HCT116 (cell line): ENCODE measurements around the gene SIRPB2. TPM values are rescaled to one million over a fixed set of nuclear protein-coding genes. Genes with fewer than 3 reads are reported as not detected.

Source experiments
- ATAC-seq: fragments of 200-7000 bp; cut with Tn5 transposase; 2 replicates; pipeline ENCODE4 v1.9.1; 2020; ENCODE audit warnings: mild to moderate bottlenecking, moderate library complexity
- BruUV-seq: library from RNA; stranded (reverse); fragments of 400-500 nt; replicated peaks from 2 replicates; lab custom pipeline; 2021; lab: Mats Ljungman, UMichigan
- CTCF ChIA-PET: fragments of 300-600 bp; sonication (Branson Sonifier 250); formaldehyde crosslinking; loops from one replicate; lab custom pipeline; 2021; ENCODE audit warnings: antibody characterized with exemption; lab: Charles Lee
- POLR2A ChIA-PET: fragments of 300-600, 350-600 bp; sonication (Branson Sonifier 250); formaldehyde crosslinking; loops from one replicate; lab custom pipeline; 2021; ENCODE audit warnings: antibody characterized with exemption; lab: Charles Lee
- RAD21 ChIA-PET, 2 experiments: fragments of 300-600 bp; sonication (Branson Sonifier 250); formaldehyde crosslinking; loops; one replicate each; lab custom pipeline; 2023; ENCODE audit warnings: low total read pairs in 2 of 2; ENCODE audit not compliant: uncharacterized antibody in 2 of 2, unreplicated experiment in 2 of 2, low non-redundant PET in 1 of 2; lab: Charles Lee
- DNase-seq: peaks from one replicate; pipeline ENCODE4 v3.0.0-alpha.2; 2010; ENCODE audit warnings: low read depth, low spot score
- H2AFZ ChIP-seq: fragments of 200-600 bp; shearing (Covaris generic), sonication (generic); 2 replicates; pipeline ENCODE4 v1.6.1; 2017; ENCODE audit warnings: low read depth, mixed run types, mixed read lengths, antibody characterized with exemption, low read length; ENCODE audit not compliant: poor library complexity, severe bottlenecking
- H3K27ac ChIP-seq: 2 replicates; pipeline ENCODE4 v1.5.1; 2012; ENCODE audit warnings: low read depth, low read length
- H3K27me3 ChIP-seq: fragments of 200-600 bp; sonication (generic); 2 replicates; pipeline ENCODE4 v1.6.1; 2016; ENCODE audit warnings: mixed run types, low read length, mixed read lengths; ENCODE audit not compliant: insufficient read depth
- H3K36me3 ChIP-seq, 2 experiments: fragments of 200-500 bp in 1 of 2; fragments of 200-600 bp in 1 of 2; sonication (Bioruptor generic) in 1 of 2; sonication (generic) in 1 of 2; 2 replicates each; pipeline versions ENCODE4 v1.5.1 to v1.6.1; 2014 to 2016; ENCODE audit warnings: low read length in 2 of 2, inconsistent platforms in 1 of 2, mixed read lengths in 1 of 2, mixed run types in 1 of 2; ENCODE audit not compliant: insufficient read depth in 2 of 2, control insufficient read depth in 1 of 2
- H3K4me1 ChIP-seq, 2 experiments: fragments of 200-600 bp in 1 of 2; sonication (generic) in 1 of 2; 2 replicates each; pipeline versions ENCODE4 v1.5.1 to v1.6.1; 2012 to 2017; ENCODE audit warnings: low read length in 2 of 2, inconsistent platforms in 1 of 2, mild to moderate bottlenecking in 1 of 2, mixed read lengths in 1 of 2, mixed run types in 1 of 2, moderate library complexity in 1 of 2; ENCODE audit not compliant: insufficient read depth in 2 of 2, control insufficient read depth in 1 of 2
- H3K4me2 ChIP-seq: fragments of 200-600 bp; sonication (generic); 2 replicates; pipeline ENCODE4 v1.6.1; 2017; ENCODE audit warnings: mixed run types, low read length, mixed read lengths
- H3K4me3 ChIP-seq, 2 experiments: fragments of 200-600 bp in 1 of 2; sonication (generic) in 1 of 2; replicated peaks in 1 of 2; 2 replicates each; pipeline ENCODE4 v1.5.1; 2011 to 2016; ENCODE audit warnings: low read length in 2 of 2, control low read depth in 1 of 2, low read depth in 1 of 2, mild to moderate bottlenecking in 1 of 2, mixed read lengths in 1 of 2, mixed run types in 1 of 2
- H3K79me2 ChIP-seq: fragments of 200-600 bp; sonication (generic); 2 replicates; pipeline ENCODE4 v1.6.1; 2017; ENCODE audit warnings: mild to moderate bottlenecking, mixed run types, low read length, moderate library complexity, mixed read lengths; ENCODE audit not compliant: insufficient read depth
- H3K9ac ChIP-seq: fragments of 200-600 bp; sonication (generic); 2 replicates; pipeline ENCODE4 v1.6.1; 2016; ENCODE audit warnings: low read length, mixed read lengths
- H3K9me2 ChIP-seq: fragments of 200-600 bp; sonication (generic), shearing (Covaris generic); 2 replicates; pipeline ENCODE4 v1.6.1; 2017; ENCODE audit warnings: mixed run types, mild to moderate bottlenecking, moderate library complexity; ENCODE audit not compliant: insufficient read depth
- H3K9me3 ChIP-seq, 2 experiments: fragments of 200-500 bp in 1 of 2; fragments of 200-600 bp in 1 of 2; sonication (Bioruptor generic) in 1 of 2; sonication (generic) in 1 of 2; 2 replicates each; pipeline ENCODE4 v1.6.1; 2014 to 2017; ENCODE audit warnings: low read length in 2 of 2, mixed read lengths in 2 of 2, inconsistent platforms in 1 of 2, low read depth in 1 of 2, mild to moderate bottlenecking in 1 of 2, mixed run types in 1 of 2, moderate library complexity in 1 of 2; ENCODE audit not compliant: control insufficient read depth in 1 of 2, insufficient read depth in 1 of 2
- H4K20me1 ChIP-seq: fragments of 200-600 bp; sonication (generic), shearing (Covaris generic); 2 replicates; pipeline ENCODE4 v1.6.1; 2017; ENCODE audit warnings: mixed run types, mild to moderate bottlenecking, moderate library complexity; ENCODE audit not compliant: insufficient read depth
- CEBPB ChIP-seq: IDR thresholded peaks from 2 replicates; pipeline ENCODE4 v1.6.1; 2012; ENCODE audit warnings: low read depth
- CTCF ChIP-seq, 3 experiments: fragments of 200-600 bp in 1 of 3; sonication (generic) in 1 of 3; IDR thresholded peaks in 2 of 3; conservative IDR thresholded peaks in 1 of 3; 2 replicates each; pipeline ENCODE4 v1.5.1; 2012 to 2017; ENCODE audit warnings: low read depth in 2 of 3, low read length in 2 of 3, antibody characterized with exemption in 1 of 3, borderline replicate concordance in 1 of 3, control low read depth in 1 of 3, mild to moderate bottlenecking in 1 of 3, mixed read lengths in 1 of 3, mixed run types in 1 of 3, moderate library complexity in 1 of 3; ENCODE audit not compliant: insufficient read depth in 1 of 3
- FOSL1 ChIP-seq: IDR thresholded peaks from 2 replicates; pipeline ENCODE4 v1.6.1; 2012; ENCODE audit warnings: low read depth
- RAD21 ChIP-seq: IDR thresholded peaks from 2 replicates; pipeline ENCODE4 v1.6.1; 2012; ENCODE audit warnings: low read depth, mild to moderate bottlenecking
- ZFX ChIP-seq: fragments of 450-650 bp; IDR thresholded peaks from 2 replicates; pipeline ENCODE4 v1.6.1; 2017
- intact Hi-C: fragments of 100-400 bp; cut with micrococcal nuclease; formaldehyde crosslinking; loops from 2 replicates; pipeline ENCODE4 v1.10.0; 2022
- total RNA-seq: library from RNA; stranded (reverse); gene quantifications from one replicate; pipeline ENCODE4 v1.2.1, GENCODE V29; 2021; ENCODE audit not compliant: unreplicated experiment

The SIRPB2 gene
- total RNA-seq, 1 experiment from 2014 or later: not detected

GRCh38 chr20:1533059-1533458 is 41.8 kb upstream of the SIRPB2 start:
- ChIA-PET RAD21 (interaction anchor here in 1 of 2 experiments (0.6 kb wide), 1 partner anchor 378 kb away, joined by 5 read pairs; no protein-coding TSS in a partner anchor), POLR2A (no interaction called here)
- H2AFZ ChIP-seq: no peak overlapping the region

GRCh38 chr20:1528811-1529210 is 37.6 kb upstream of the SIRPB2 start:
- Histone ChIP-seq H3K9me2 (no peaks in the 10 kb centered on the region), H3K4me3 (no peak overlapping the region), H2AFZ (no peak overlapping the region), H3K4me1 (no peaks in the 10 kb centered on the region), H3K9me3 (no peaks in the 10 kb centered on the region), H3K4me2 (no peak overlapping the region), H3K36me3 (no peaks in the 10 kb centered on the region), H3K27me3 (no peaks in the 10 kb centered on the region), H3K27ac (no peak overlapping the region), H3K79me2 (no peaks in the 10 kb centered on the region), H3K9ac (no peak overlapping the region), H4K20me1 (no peaks in the 10 kb centered on the region; the same call in 1 of the 2 replicates)
- POLR2A ChIA-PET: no interaction called here
- BruUV-seq: no TSS peak
- TF ChIP-seq CEBPB: 0 out of 2 replicates have a peak, but pooled peaks have one; percentile 19
- no peak for TF ChIP-seq FOSL1
- CTCF ChIA-PET: no interaction called here
- RAD21 ChIA-PET: no interaction called here
- intact Hi-C loops: no loop called here
- no peak for DNase-seq
- ATAC-seq: no peak

More at GRCh38 chr20:1533059-1533458, 41.8 kb upstream of the SIRPB2 start:
- ATAC-seq: peak; percentile 63; the same call in 1 of the 2 replicates
- H4K20me1 ChIP-seq: no peaks in the 10 kb centered on the region
- intact Hi-C loops: loop anchor here (10.0 kb wide), 1 partner anchor 202 kb away; no protein-coding TSS in a partner anchor
- no peak overlapping the region for H3K4me3 ChIP-seq
- H3K36me3 ChIP-seq: no peaks in the 10 kb centered on the region
- CTCF ChIA-PET: interaction anchor here (1.0 to 1.5 kb wide), 3 partner anchors 29 to 244 kb away, joined by 3 to 10 read pairs (median 4); no protein-coding TSS in a partner anchor
- no peak for DNase-seq
- peak; percentile 42; the same call in 1 of the 2 replicates for TF ChIP-seq RAD21
- TF ChIP-seq CTCF (IDR thresholded peaks at IDR 0.05 in 2 of 3, conservative IDR thresholded peaks at IDR 0.05 in 1 of 3; ENCODE audit: borderline replicate concordance in 1 of 3, insufficient read depth in 1 of 3, low read depth in 2 of 3, low read length in 2 of 3): 0 out of 6 replicates have a peak, but pooled peaks of 1 of the 3 experiments have one; percentile 9
- no peak for TF ChIP-seq CEBPB
- no peak for TF ChIP-seq ZFX
- H3K9me3 ChIP-seq: no peaks in the 10 kb centered on the region
- no peaks in the 10 kb centered on the region for H3K4me1 ChIP-seq
- no peak overlapping the region for H3K4me2 ChIP-seq
- H3K79me2 ChIP-seq: no peaks in the 10 kb centered on the region
- H3K9me2 ChIP-seq: no peaks in the 10 kb centered on the region
- H3K27ac ChIP-seq: no peak overlapping the region
- no peak overlapping the region for H3K9ac ChIP-seq
- H3K27me3 ChIP-seq: no peaks in the 10 kb centered on the region
- BruUV-seq: no TSS peak
